T-helper 9 cell (primary cell): ENCODE results near the gene RPS6KA2.
A peak's percentile ranks its signal among the peaks of the same experiment; 100 is the strongest.
"Not testable (repeated sequence)": the region's sequence is repeated elsewhere in the genome, so short reads cannot be mapped to it uniquely, and the experiment has no call there.

Experiments used
- DNase-seq: peaks from one replicate; pipeline ENCODE4 v3.0.0-alpha.2; 2020

RPS6KA2 gene

DNA sequence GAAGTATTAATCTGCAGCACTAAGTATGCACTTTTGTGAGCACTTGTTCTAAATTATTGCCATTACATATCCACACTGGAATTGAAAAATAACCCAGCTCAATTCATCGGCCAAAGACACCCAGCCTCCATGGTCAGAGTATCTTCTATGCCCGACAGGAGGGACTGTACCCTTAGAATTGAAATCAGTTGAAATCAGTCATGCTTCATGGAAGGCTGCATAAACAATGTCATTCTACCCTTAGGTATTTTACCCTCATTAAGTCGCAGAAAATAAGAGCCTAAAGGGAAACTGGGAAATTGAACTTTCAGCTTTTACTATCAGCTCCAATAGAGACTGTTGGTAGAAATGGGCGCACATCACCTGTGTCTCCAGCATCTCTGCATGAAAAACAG is 37.7 kb downstream of the RPS6KA2 start:
- DNase-seq, result no peak

DNA sequence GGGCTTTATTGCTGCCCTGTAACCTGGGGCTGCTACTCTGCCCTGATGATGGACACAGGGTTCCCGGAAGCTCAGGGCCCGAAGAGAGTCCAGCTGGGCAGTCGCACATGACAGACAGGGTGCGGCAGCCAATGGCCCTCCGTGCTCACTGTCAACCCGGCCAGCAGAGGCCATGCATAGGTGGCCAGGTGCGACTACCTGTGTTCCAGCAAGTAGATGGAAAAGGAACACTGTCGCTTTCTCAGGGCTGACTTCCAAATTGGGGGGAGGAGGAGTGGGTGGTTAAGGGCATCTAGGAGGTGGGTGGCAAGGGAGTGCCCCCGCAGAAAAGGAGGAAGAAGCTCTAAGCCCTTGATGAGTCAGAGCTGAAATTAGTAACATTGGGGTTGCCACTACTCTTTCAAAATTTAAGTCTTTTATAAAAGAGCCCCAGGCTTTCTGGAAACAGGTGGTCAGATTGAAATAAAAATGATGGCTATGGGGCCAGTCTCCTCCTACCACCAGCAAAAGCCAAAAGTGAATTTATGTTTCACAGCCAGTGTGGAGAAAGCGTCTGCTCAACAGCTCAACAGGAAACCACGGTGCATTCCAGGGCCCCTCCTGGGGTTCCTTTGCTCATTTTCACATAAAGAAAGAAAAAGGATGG is 38.2 kb downstream of the RPS6KA2 start:
- DNase-seq, result no peak

DNA sequence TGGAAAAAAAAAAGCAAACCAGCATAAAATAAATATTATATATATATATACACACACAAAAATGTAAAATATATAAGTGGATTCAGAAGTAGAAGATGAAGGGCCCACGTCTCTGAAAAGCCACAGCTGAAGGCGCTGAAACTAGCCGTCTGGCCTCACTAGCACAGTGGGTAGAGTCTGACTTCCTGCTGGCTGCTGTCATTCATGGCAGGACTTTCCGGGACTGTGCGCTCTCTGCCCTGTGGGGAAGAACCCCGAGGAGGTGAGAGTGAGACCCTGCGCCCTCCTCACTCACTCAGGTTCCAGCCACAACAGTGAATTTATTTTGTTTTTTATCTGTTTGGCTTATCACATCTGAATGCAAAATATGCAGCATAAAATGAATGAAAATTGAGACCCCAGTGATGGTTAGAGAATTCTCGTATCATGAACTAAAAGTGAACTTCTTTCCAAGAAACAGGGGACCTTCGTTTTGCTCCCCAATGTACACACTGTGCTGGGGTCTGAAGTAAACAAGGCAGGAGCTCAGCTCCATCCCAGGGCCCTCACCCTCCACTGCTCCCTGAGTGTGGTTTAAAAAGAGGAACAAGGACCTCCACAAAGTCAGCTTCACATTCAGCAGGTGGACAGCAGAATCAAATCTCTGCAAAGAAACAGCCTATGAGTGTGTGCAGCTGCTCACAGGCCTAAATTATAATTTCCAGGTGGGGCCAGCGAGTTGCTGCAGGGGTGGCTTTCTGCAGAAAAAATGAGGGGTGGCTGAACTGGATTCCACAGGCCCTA is 39.2 kb downstream of the RPS6KA2 start:
- DNase-seq, result no peak

DNA sequence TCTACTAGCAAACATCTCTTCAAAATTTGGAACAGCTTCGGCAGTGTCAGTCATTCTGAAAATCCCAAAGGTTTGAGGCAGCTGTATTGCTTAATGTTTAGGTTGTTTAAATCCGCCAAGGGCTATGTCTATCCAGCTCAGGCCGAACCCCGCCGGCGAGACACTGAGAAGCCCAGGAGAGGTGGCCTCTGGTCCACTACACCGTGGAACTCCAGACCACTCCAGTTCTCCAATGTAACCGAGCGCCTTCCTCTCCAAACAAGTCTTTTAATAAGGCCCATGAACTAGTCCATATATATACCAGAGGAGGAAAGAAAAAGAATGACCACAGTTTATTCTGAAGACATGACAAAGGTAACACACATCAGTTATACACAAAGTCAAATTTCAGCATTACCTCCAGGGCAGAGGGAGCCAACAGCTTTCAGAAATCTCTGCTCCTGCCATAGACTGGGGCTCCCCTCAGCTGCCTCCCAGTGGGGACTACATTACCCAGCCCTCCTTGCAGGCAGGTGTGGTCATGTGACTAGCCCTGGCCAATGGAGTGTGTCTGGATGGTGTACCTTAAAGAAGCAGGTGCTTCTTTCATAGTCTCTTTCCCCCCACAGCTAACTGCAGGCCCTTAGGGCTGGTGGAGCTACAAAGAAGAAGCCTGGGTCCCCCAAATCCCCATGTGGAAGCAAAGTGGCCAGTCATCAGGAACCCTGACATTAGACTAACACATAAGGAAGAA is 40.5 kb downstream of the RPS6KA2 start, which contains the start of gene RAMACL:
RAMACL (minus strand) TSS at position 255 of the 733 bp plus-strand sequence; CDS start at position 54, 201 bp downstream.
- DNase-seq, result peak; percentile 13

DNA sequence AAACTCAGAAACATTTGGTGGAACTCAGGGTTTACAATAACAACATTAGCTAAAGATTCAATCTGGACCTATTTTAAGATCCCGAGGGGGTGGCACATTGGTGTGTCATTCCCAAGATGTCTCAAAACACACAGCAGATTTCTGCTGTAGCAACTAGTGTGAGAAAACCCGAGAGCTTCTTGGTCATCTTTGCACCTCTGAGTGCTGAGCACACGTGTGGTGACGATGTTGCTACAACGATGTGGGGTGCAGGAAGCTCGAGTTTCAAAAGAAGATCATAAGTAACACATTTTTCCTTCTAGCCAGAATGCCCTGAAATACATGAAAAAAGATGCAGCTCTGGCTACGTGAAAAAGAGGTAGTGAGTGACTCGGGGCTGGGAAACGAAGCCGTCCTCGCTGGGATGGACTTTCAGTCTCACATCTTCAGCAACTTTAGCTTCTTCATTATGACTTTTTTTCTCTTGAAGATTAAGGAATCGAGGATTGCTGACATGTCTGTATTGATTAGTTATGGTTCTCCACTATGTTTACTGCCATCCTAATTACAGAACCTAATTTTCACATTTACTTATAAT is 42.1 kb downstream of the RPS6KA2 start:
- no peak for DNase-seq

DNA sequence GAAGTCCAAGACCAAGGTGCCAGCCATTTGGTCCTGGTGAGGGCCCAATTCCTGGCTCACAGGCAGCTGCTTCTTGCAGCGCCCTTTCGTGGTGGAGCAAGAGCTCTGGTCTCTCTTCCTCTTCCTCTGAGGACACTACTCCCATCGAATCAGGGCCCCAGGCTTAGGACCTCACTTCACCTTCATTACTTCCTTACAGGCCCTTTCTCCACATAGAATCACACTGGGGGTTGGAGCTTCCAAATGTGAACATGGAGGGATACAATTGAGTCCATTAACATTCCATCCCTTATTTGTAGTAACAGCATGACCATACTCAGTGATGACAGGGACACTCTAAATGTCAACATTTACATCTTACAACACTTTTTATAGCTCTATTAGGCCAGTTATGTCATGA is 42.9 kb downstream of the RPS6KA2 start:
- DNase-seq, result no peak

DNA sequence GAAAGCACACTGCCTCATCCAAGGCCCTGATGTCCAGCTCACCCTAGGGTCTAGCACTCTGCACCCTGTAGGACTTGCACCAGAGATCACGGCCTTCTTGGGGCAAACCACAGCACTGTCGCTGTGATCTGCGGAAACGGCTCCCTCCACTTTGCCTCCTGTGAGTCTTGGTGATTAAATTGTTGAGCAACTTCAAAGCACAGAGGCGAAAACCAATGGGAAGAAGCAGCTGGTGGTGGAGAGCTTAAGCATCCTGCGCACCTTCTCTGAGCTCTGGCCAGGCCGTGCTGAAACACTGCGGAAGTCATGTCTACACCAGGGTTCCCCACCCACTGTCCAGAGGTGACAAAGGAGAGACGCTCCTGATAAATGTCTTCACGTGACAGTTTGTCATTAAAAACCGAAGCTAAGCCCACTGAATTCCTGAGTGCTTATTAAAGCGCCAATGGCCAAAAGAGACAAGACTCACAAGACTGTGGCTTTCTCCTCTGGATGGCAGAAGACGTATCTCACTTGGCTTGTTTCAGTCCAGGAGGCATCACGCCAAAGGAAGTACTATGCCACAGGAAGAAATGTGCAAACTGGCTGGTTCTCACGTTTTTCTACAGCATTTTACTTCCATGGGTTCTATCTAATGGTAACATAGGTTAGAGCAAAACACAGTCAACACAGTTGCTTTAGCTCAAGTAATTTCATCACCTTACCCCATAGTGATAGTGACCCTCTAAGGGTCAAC is 43.7 kb downstream of the RPS6KA2 start:
- no peak for DNase-seq

DNA sequence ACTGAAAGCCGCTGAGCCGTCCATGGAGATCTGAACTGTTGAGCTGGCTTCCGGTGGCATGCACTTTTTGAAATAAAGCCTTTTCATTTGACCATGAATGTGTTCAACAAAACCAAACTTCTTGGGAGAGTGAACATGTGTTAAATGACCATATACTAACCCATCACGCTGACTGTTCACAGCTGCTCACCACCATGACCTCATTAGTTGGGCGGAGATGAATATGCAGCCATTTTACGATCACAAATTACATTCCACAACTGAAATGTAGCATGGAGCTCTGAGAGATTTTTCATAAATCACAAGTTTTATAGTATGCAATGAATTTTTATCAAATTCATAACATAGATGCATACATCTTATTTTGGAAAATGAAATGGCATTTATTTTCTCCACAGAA is 44.8 kb downstream of the RPS6KA2 start:
- DNase-seq, result no peak

DNA sequence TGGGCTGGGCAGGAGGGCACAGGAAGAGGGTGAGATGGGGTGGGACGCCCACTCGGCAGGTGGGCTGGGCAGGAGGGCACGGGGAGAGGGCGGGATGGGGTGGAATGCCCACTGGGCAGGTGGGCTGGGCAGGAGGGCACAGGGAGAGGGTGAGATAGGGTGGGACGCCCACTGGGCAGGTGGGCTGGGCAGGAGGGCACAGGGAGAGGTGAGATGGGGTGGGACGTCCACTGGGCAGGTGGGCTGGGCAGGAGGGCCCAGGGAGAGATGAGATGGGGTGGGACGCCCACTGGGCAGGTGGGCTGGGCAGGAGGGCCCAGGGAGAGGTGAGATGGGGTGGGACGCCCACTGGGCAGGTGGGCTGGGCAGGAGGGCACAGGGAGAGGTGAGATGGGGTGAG is 45.2 kb downstream of the RPS6KA2 start:
- DNase-seq, result not testable (repeated sequence)

DNA sequence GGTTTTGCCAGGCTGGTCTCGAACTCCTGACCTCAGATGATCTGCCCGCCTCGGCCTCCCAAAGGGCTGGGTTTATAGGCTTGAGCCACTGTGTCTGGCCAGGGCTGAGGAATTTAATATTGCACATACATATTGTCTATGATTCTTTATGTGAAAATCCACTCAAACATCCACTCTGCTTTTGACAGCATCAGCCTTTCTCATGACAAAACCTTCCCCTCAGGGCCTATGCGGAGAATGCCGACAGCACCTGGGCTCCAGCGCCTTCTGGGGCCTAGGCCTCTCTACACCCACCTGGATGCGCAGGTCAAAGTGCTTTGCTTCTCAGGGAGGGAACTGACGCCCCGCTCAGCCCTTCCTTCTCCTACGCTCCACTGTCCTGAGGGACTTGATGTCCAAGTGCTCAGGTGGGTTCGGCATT is 46.0 kb downstream of the RPS6KA2 start:
- no peak for DNase-seq

DNA sequence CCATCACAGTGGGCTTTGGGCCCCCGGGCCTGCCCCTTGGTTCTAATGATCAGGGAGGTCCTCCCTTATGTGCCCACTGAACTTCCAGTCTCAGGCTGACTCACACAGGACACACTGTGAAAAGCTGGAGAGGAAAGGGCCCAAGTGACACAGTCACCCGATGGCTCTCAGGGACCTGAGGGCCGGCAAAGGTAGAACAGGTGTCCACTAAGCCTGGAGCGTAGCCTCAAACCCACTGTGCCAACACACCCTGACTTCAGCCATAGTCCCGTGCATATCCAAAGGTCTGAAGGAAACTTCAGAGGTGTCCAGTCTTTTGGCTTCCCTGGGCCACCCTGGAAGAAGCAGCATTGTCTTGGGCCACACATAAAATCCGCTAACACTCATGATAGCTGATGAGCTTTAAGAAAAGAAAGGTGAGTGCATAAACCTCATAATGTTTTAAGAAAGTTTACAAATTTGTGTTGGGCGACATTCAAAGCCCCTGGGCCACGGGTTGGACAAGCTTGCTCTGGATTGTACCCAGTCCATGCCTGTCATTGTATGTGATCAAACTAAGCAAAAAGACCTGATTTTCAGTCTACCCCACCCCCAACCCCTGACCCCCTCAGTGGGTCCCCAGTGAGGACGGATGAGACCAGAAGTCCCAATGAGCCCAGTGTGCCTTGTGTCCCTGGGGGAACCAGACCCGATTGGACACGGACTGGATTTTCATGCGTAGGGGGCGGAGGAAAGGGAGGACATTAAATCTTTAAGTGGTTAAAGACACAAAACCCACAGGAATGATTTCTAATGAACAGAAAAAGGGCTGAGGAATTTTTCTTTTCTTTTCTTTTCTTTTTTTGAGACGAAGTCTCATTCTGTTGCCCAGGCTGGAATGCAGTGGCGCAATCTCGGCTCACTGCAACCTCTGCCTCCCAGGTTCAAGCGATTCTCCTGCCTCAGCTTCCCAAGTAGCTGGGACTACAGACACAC is 46.7 kb downstream of the RPS6KA2 start:
- DNase-seq, result no peak

DNA sequence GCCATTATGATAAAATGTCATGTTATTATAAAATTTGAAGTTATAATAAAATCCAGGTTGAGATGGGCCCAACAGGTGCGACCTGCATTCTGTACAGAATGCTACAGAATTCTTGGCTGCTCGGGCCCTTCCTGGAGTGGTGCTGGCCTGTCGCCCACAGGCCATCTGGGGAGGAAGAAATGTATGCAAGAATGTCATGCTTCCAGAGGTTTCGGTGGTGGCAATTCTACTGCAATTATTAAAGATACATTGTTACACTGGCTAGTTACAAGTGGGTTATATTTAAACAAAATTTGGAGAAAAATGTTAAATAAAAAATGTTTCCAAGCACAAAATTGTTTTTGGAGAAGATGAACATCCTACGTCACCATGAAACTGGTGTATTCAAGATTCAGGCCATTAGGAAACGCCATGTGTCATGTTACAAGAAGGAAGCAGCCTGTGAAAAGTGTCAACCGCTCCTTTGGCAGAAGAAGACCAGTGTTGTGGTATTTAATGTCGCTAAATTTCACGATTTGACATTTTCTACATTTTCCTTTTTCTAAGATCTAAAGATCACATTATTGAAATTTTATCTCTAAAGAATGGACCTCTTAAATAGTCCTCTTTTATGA is 47.7 kb downstream of the RPS6KA2 start:
- no peak for DNase-seq

DNA sequence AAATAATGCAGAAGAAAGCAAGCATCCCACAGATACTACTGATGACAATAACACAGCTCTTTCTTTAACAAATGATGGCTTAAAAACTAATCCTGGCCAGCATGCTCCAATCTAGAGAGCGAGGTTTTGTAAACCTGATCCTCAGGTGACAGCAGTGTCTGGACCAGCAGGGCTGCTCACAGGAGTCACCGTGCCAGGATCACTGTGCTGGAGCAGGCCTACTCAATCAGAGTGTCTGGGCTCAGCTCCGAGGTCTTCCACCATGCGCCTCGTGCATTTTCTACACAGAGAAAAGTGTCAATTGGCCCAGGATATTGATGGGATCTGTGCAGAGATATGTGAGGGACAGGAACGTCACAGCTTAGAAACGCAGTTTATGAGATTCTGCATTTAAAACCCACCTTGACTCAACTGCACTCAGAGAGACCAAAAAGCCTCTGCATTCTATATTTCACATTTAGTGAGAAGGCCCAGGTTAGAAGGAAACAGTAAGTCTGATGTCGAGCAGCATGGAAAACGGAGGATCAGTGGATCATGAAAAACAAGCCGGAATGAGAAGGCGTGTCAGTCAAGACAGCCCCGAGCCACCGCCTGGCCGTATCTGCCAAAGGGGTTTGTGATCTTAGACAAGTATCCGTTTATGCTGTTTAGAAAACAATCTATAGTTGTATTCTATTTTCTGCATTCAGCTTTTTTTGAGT is 48.4 kb downstream of the RPS6KA2 start:
- no peak for DNase-seq

DNA sequence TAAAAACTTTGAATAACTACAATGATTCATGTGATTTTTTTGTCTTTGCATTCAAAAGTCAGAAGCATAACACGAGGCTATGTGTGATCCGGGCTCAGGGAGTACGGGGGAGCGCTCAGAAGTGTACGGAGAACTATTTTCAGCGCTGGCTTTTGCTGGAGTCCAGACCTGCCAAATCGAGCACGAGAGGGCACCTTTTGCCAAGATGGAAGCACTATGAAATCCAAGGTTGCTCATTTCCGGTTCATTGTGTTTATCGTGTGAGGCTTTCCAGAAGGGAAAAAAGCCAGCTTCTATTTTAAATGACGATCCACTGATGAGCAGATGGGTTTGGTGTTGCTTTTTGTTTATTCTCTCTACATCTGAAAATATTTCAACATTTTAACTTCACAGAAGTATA is 51.8 kb downstream of the RPS6KA2 start:
- DNase-seq, result no peak

DNA sequence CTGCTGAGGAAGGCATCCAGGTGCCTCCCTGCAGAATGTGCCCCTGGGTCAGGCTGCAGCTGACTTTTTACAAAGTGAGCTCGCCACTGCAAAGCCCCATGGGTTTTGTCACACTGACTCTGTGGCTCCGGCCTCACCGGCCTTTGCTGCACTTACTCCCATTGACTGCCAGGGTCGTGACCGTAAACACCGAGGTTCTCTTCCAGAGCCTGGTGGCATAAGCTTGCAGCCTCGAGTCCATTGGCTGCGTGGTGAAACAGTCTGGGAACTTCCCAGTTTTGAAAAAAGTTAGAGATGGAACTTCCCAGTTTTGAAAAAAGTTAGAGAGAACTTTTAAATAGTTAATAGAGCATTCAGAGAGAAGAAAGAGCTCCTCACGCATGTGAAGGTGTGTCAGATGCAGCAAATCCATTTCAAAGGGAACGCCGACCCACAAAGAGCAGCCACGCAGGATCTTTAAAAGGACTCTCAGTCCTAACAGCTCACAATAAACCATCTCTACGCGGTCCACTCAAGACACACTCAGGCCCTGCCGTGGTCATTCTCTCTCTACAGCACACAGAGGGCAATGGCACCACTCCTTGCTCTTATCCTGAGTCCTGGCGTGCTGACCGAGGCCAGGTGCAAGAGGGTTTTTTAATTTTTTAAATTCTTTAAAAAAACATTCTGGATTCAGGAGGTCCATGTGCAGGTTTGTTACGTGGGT is 53.4 kb downstream of the RPS6KA2 start:
- no peak for DNase-seq

DNA sequence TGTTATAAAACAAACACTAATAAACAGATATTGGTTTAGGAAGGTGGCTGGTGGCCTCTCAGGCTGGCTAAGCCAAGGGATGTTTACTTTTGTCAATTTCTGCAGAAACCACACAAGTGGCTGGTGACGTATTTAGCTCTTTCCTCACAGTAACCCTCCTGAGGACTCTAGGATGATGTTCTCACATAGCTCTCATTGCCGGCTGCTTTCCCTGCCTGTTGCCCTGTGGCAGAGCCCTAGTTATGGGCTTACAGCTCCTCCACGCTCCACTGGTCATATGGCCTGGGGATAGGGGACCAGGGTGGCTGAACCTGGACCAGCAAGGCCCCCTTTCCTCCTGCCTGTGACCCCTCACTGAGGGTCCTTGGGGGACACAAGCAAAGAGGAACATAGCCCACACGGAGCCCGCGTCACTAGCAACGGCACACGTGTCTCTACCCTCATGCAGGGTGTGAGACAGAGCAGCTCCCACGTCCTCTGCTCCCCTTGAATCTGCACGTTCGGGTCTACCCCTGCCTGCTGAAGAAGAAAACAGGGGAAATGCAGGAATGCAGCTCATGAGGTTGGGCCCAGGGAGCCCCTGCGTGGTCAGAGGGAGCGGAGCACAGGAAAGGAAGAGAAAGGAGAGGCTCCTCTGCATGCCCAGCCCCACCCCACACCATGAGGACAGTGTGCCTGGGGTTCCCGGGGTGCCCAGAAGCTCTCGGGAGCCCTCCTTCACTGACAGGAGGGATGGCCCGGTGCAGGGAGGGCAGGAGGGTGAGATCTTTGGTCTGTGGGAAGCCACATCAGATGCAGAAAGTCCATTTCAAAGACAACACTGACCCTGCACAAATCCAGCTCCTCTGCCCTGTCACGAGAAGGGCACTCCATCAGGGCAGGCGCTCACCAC is 54.4 kb downstream of the RPS6KA2 start:
- no peak for DNase-seq

DNA sequence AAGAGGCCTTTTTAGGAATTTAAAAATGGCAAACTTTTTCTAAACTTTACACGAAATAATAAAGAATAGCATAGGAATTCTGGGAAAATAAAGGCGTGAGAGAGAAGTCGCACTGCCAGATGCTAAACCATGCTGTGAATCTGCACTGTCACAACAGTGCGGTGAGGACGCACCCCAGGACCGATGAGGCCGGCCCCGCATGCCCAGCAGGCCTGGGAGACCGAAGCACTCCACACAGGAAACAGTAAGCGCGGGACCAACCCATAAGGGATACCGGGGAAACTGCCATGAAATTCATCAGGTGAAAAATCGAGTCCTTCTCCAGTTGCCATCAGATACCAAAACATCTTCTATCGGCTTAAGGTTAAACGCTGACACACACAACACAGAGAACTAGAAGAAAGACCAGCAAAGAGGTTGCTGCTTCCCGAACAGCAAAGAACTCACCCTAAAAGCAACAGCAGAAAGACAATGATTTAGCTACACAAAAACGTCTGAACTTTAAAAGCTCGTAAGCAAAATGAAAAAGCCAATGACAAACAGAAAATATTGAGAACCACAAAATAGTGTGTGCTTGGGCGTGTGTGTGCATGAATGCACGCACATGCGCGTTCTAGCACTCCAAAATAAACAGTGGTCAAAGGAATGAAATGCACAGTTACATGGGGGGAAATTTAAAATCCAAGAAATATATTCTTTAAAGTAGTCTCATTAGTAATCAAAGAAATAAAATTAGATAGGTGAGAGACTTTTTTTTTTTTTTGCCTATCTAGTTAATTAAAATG is 55.9 kb downstream of the RPS6KA2 start:
- DNase-seq, result no peak

DNA sequence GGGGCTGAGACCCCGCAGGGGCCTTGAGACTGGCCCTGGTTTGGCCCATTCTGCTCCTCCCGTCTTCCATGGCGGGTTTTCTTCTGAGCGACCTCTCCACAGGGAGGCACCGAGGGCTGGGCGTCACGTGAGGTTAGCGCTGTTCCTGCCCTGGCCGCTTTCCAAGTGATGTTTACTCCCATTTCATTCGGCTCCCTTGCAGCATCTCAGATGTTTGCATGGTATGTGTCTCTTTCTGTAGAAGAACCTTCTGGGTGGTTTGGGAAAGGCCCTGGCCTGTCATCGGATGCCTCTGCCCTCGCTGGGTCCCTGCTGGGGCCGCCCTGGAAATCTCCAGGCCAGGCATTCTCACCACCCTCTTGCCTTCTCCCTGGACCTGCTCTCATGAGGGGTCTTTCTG is 57.8 kb downstream of the RPS6KA2 start:
- no peak for DNase-seq
